Activated T-helper 17 cell treated with anti-CD3 and anti-CD28 coated beads, Interleukin-2, amount 50 U/mL, for 72 hours (primary cell): Measurements from ENCODE around the gene RGS18. TPM values are rescaled to one million over a fixed set of nuclear protein-coding genes. Genes with fewer than 3 reads are reported as not detected.
"Not testable (repeated sequence)": the region's sequence is repeated elsewhere in the genome, so short reads cannot be mapped to it uniquely, and the experiment has no call there.

Experiments used
- ATAC-seq: fragments of 150-1000 bp; cut with Tn5 transposase; replicated peaks from 2 replicates; pipeline ENCODE4 v1.10.0; 2021; ENCODE audit warnings: mild to moderate bottlenecking, moderate library complexity
- H3K27ac Mint-ChIP-seq: one replicate; pipeline ENCODE4 v1.8.0; 2022; ENCODE audit warnings: mixed read lengths
- H3K27me3 Mint-ChIP-seq: one replicate; pipeline ENCODE4 v1.8.0; 2022; ENCODE audit warnings: mixed read lengths
- H3K36me3 Mint-ChIP-seq: one replicate; pipeline ENCODE4 v1.8.0; 2022; ENCODE audit warnings: low read depth, mild to moderate bottlenecking, mixed read lengths
- H3K4me1 Mint-ChIP-seq: one replicate; pipeline ENCODE4 v1.8.0; 2022; ENCODE audit warnings: mixed read lengths
- H3K4me3 Mint-ChIP-seq: one replicate; pipeline ENCODE4 v1.8.0; 2022; ENCODE audit warnings: mild to moderate bottlenecking, mixed read lengths
- H3K9me3 Mint-ChIP-seq: one replicate; pipeline ENCODE4 v1.8.0; 2022; ENCODE audit warnings: mixed read lengths
- total RNA-seq, 2 donors: library from RNA; stranded (reverse); gene quantifications; one replicate each; pipeline ENCODE4 v1.2.3, GENCODE V29; 2022

The RGS18 gene
- total RNA-seq, 2 donors from 2014 or later = 0.42 to 0.43 TPM

GRCh38 chr1:192151176-192151575 is 7.1 kb upstream of the RGS18 start:
- Mint-ChIP-seq H3K27ac (no peak overlapping the region), H3K27me3 (no peaks in the 10 kb centered on the region), H3K36me3 (no peaks in the 10 kb centered on the region), H3K4me3 (no peak overlapping the region), H3K4me1 (no peaks in the 10 kb centered on the region), H3K9me3 (no peaks in the 10 kb centered on the region)
- ATAC-seq = no peak

- no peaks in the 10 kb centered on the region for H3K9me3 Mint-ChIP-seq
- no peak overlapping the region for H3K27ac Mint-ChIP-seq
- H3K27me3 Mint-ChIP-seq = no peaks in the 10 kb centered on the region
- no peaks in the 10 kb centered on the region for H3K4me1 Mint-ChIP-seq
- no peak overlapping the region for H3K4me3 Mint-ChIP-seq
- H3K36me3 Mint-ChIP-seq = no peaks in the 10 kb centered on the region
- no peak for ATAC-seq
Observed at GRCh38 chr1:192153276-192153675, 5.0 kb upstream of the RGS18 start.

- Mint-ChIP-seq H3K4me1 (no peaks in the 10 kb centered on the region), H3K36me3 (no peaks in the 10 kb centered on the region), H3K9me3 (no peaks in the 10 kb centered on the region), H3K27me3 (no peaks in the 10 kb centered on the region), H3K27ac (no peak overlapping the region), H3K4me3 (no peak overlapping the region)
- ATAC-seq = no peak
Observed at GRCh38 chr1:192157067-192157466, 1.2 kb upstream of the RGS18 start.

GRCh38 chr1:192159014-192159413 is 752 bp downstream of the RGS18 start:
- Mint-ChIP-seq H3K27ac (no peak overlapping the region), H3K36me3 (no peaks in the 10 kb centered on the region), H3K4me1 (no peaks in the 10 kb centered on the region), H3K27me3 (no peaks in the 10 kb centered on the region), H3K9me3 (no peaks in the 10 kb centered on the region), H3K4me3 (no peak overlapping the region)
- ATAC-seq = no peak

GRCh38 chr1:192159781-192160180 is 1.5 kb downstream of the RGS18 start:
- no peak overlapping the region for H3K27ac Mint-ChIP-seq
- H3K9me3 Mint-ChIP-seq = no peaks in the 10 kb centered on the region
- H3K36me3 Mint-ChIP-seq = no peaks in the 10 kb centered on the region
- ATAC-seq = no peak
- no peak overlapping the region for H3K4me3 Mint-ChIP-seq
- H3K4me1 Mint-ChIP-seq = no peaks in the 10 kb centered on the region
- no peaks in the 10 kb centered on the region for H3K27me3 Mint-ChIP-seq

- no peaks in the 10 kb centered on the region for H3K9me3 Mint-ChIP-seq
- H3K36me3 Mint-ChIP-seq = no peaks in the 10 kb centered on the region
- H3K4me1 Mint-ChIP-seq = no peaks in the 10 kb centered on the region
- no peak overlapping the region for H3K27ac Mint-ChIP-seq
- no peaks in the 10 kb centered on the region for H3K27me3 Mint-ChIP-seq
- ATAC-seq = no peak
- no peak overlapping the region for H3K4me3 Mint-ChIP-seq
Observed at GRCh38 chr1:192160196-192160595, 1.9 kb downstream of the RGS18 start.

- no peak overlapping the region for H3K27ac Mint-ChIP-seq
- H3K9me3 Mint-ChIP-seq = no peaks in the 10 kb centered on the region
- H3K4me3 Mint-ChIP-seq = no peak overlapping the region
- no peak for ATAC-seq
- no peaks in the 10 kb centered on the region for H3K4me1 Mint-ChIP-seq
- no peaks in the 10 kb centered on the region for H3K27me3 Mint-ChIP-seq
- no peaks in the 10 kb centered on the region for H3K36me3 Mint-ChIP-seq
Observed at GRCh38 chr1:192161976-192162375, 3.7 kb downstream of the RGS18 start.

GRCh38 chr1:192162376-192162775 is 4.1 kb downstream of the RGS18 start:
- no peaks in the 10 kb centered on the region for H3K4me1 Mint-ChIP-seq
- no peaks in the 10 kb centered on the region for H3K36me3 Mint-ChIP-seq
- H3K9me3 Mint-ChIP-seq = no peaks in the 10 kb centered on the region
- no peaks in the 10 kb centered on the region for H3K27me3 Mint-ChIP-seq
- no peak overlapping the region for H3K4me3 Mint-ChIP-seq
- no peak for ATAC-seq
- no peak overlapping the region for H3K27ac Mint-ChIP-seq

- H3K36me3 Mint-ChIP-seq, H3K4me1 Mint-ChIP-seq, H3K27ac Mint-ChIP-seq, H3K27me3 Mint-ChIP-seq, H3K4me3 Mint-ChIP-seq, ATAC-seq, H3K9me3 Mint-ChIP-seq: not testable (repeated sequence)
Observed at GRCh38 chr1:192165002-192165401, 6.7 kb downstream of the RGS18 start.

- no peaks in the 10 kb centered on the region for H3K36me3 Mint-ChIP-seq
Observed at GRCh38 chr1:192167011-192167410, 8.7 kb downstream of the RGS18 start.

GRCh38 chr1:192167911-192168700 is 9.8 kb downstream of the RGS18 start:
- peak; percentile 38 for ATAC-seq
- Mint-ChIP-seq H3K9me3 (no peaks in the 10 kb centered on the region), H3K4me1 (no peaks in the 10 kb centered on the region), H3K4me3 (no peak overlapping the region), H3K27ac (no peak overlapping the region), H3K36me3 (no peaks in the 10 kb centered on the region), H3K27me3 (no peaks in the 10 kb centered on the region)

More at GRCh38 chr1:192167011-192167410, 8.7 kb downstream of the RGS18 start:
- H3K27ac Mint-ChIP-seq = no peak overlapping the region
- H3K4me1 Mint-ChIP-seq = no peaks in the 10 kb centered on the region
- no peak for ATAC-seq
- no peak overlapping the region for H3K4me3 Mint-ChIP-seq
- no peaks in the 10 kb centered on the region for H3K27me3 Mint-ChIP-seq
- H3K9me3 Mint-ChIP-seq = no peaks in the 10 kb centered on the region

GRCh38 chr1:192168964-192169363 is 10.7 kb downstream of the RGS18 start:
- no peaks in the 10 kb centered on the region for H3K4me1 Mint-ChIP-seq
- no peaks in the 10 kb centered on the region for H3K36me3 Mint-ChIP-seq
- H3K4me3 Mint-ChIP-seq = no peak overlapping the region
- ATAC-seq = no peak
- no peak overlapping the region for H3K27ac Mint-ChIP-seq
- H3K27me3 Mint-ChIP-seq = no peaks in the 10 kb centered on the region
- no peaks in the 10 kb centered on the region for H3K9me3 Mint-ChIP-seq

GRCh38 chr1:192170196-192170984 is 12.1 kb downstream of the RGS18 start:
- Mint-ChIP-seq H3K27me3 (no peaks in the 10 kb centered on the region), H3K27ac (no peak overlapping the region), H3K9me3 (no peaks in the 10 kb centered on the region), H3K36me3 (no peaks in the 10 kb centered on the region), H3K4me3 (peak overlapping the region; percentile 22), H3K4me1 (no peaks in the 10 kb centered on the region)
- no peak for ATAC-seq

GRCh38 chr1:192171123-192171522 is 12.9 kb downstream of the RGS18 start:
- peak overlapping the region; percentile 32 for H3K4me3 Mint-ChIP-seq
- H3K9me3 Mint-ChIP-seq = no peaks in the 10 kb centered on the region
- no peaks in the 10 kb centered on the region for H3K4me1 Mint-ChIP-seq
- H3K27me3 Mint-ChIP-seq = no peaks in the 10 kb centered on the region
- no peak for ATAC-seq
- no peaks in the 10 kb centered on the region for H3K36me3 Mint-ChIP-seq
- no peak overlapping the region for H3K27ac Mint-ChIP-seq

GRCh38 chr1:192175971-192176370 is 17.7 kb downstream of the RGS18 start:
- H3K27ac Mint-ChIP-seq = no peak overlapping the region
- no peak overlapping the region for H3K4me3 Mint-ChIP-seq
- H3K4me1 Mint-ChIP-seq = no peaks in the 10 kb centered on the region
- no peaks in the 10 kb centered on the region for H3K9me3 Mint-ChIP-seq
- ATAC-seq = no peak
- no peaks in the 10 kb centered on the region for H3K36me3 Mint-ChIP-seq
- no peaks in the 10 kb centered on the region for H3K27me3 Mint-ChIP-seq
